Liver (tissue), 9 donors: ENCODE measurements around the gene GOLGA8S. TPM values are rescaled to one million over a fixed set of nuclear protein-coding genes. Genes with fewer than 3 reads are reported as not detected.

Source experiments
- DNase-seq: peaks from one replicate; pipeline ENCODE4 v3.0.0-alpha.2; 2017; ENCODE audit warnings: low spot score
- H3K27ac ChIP-seq, 2 donors: one replicate each; pipeline ENCODE4 v1.7.0; 2013; ENCODE audit warnings: inconsistent platforms in 2 of 2, low read length in 2 of 2, control low read depth in 1 of 2, low read depth in 1 of 2, mild to moderate bottlenecking in 1 of 2
- H3K27me3 ChIP-seq, 4 donors: one replicate each; pipeline versions ENCODE4 v1.6.1 to v1.7.0; 2013; ENCODE audit warnings: low read length in 3 of 4, inconsistent platforms in 1 of 4, mild to moderate bottlenecking in 1 of 4, moderate library complexity in 1 of 4; ENCODE audit not compliant: control insufficient read depth in 4 of 4, insufficient read depth in 4 of 4
- H3K36me3 ChIP-seq, 4 donors: one replicate each; pipeline versions ENCODE4 v1.6.1 to v1.7.0; 2013; ENCODE audit warnings: low read length in 3 of 4, mild to moderate bottlenecking in 3 of 4, low read depth in 1 of 4, moderate library complexity in 1 of 4; ENCODE audit not compliant: control insufficient read depth in 4 of 4, insufficient read depth in 3 of 4
- H3K4me1 ChIP-seq, 4 donors: one replicate each; pipeline versions ENCODE4 v1.6.1 to v1.7.0; 2013; ENCODE audit warnings: low read length in 3 of 4, mild to moderate bottlenecking in 3 of 4, moderate library complexity in 1 of 4; ENCODE audit not compliant: control insufficient read depth in 4 of 4, insufficient read depth in 4 of 4
- H3K4me3 ChIP-seq, 3 donors: one replicate each; pipeline versions ENCODE4 v1.6.1 to v1.7.0; 2013; ENCODE audit warnings: low read length in 3 of 3, control low read depth in 1 of 3, low read depth in 1 of 3, mild to moderate bottlenecking in 1 of 3
- H3K9ac ChIP-seq, 2 donors: one replicate each; pipeline ENCODE4 v1.7.0; 2013; ENCODE audit warnings: low read length in 2 of 2, mild to moderate bottlenecking in 2 of 2, moderate library complexity in 2 of 2, control low read depth in 1 of 2, low read depth in 1 of 2
- H3K9me3 ChIP-seq, 4 donors: one replicate each; pipeline versions ENCODE4 v1.6.1 to v1.7.0; 2013; ENCODE audit warnings: low read length in 3 of 4; ENCODE audit not compliant: control insufficient read depth in 4 of 4
- FOXA1 ChIP-seq: IDR thresholded peaks from 2 replicates; pipeline ENCODE4 v1.6.1; 2016; ENCODE audit warnings: antibody characterized with exemption
- FOXA2 ChIP-seq: IDR thresholded peaks from 2 replicates; pipeline ENCODE4 v1.6.1; 2016; ENCODE audit warnings: antibody characterized with exemption
- GABPA ChIP-seq, 2 donors: IDR thresholded peaks in 1 of 2; conservative IDR thresholded peaks in 1 of 2; 2 replicates each; pipeline ENCODE4 v1.6.1; 2016; ENCODE audit warnings: antibody characterized with exemption in 2 of 2, mild to moderate bottlenecking in 1 of 2, moderate library complexity in 1 of 2
- HNF4G ChIP-seq: IDR thresholded peaks from 2 replicates; pipeline ENCODE4 v1.6.1; 2016; ENCODE audit warnings: antibody characterized with exemption
- JUND ChIP-seq, 2 donors: IDR thresholded peaks; 2 replicates each; pipeline ENCODE4 v1.6.1; 2016; ENCODE audit warnings: antibody characterized with exemption in 2 of 2
- NR2F2 ChIP-seq: IDR thresholded peaks from 2 replicates; pipeline ENCODE4 v1.6.1; 2016; ENCODE audit warnings: antibody characterized with exemption
- TAF1 ChIP-seq: conservative IDR thresholded peaks from 2 replicates; pipeline ENCODE4 v1.6.1; 2016; ENCODE audit warnings: antibody characterized with exemption, mild to moderate bottlenecking
- YY1 ChIP-seq: IDR thresholded peaks from 2 replicates; pipeline ENCODE4 v1.6.1; 2016; ENCODE audit warnings: antibody characterized with exemption, mild to moderate bottlenecking
- ZBTB33 ChIP-seq: IDR thresholded peaks from 2 replicates; pipeline ENCODE4 v1.6.1; 2016; ENCODE audit warnings: antibody characterized with exemption
- WGBS: extraction: QIAGEN DNeasy Blood & Tissue Kit; methylation state at CpG from one replicate; pipeline ENCODE4 v1.1.7; 2013; 5-methylcytosine and 5-hydroxymethylcytosine counted together
- polyA plus RNA-seq, 2 donors: library from polyadenylated mRNA; stranded (reverse) in 1 of 2; unstranded in 1 of 2; fragments of 200-250 nt in 1 of 2; fragments of >200 nt in 1 of 2; fragmentation: Nextera tagmentation in 1 of 2; extraction: Ambion mirVana in 1 of 2; gene quantifications; one replicate each; pipeline versions ENCODE4 v1.2.1 to v1.2.3, GENCODE V29; 2013 to 2015
- total RNA-seq, 2 donors: library from RNA; depleted of rRNA; stranded (reverse); fragments of >200 nt; gene quantifications; one replicate each; pipeline ENCODE4 v1.2.3, GENCODE V29; 2014
- TF ChIP-seq, protein P1 (sequence below): fragments of 150-350 bp; IDR thresholded peaks from 2 replicates; pipeline ENCODE4 v1.5.1; 2017; ENCODE audit warnings: improper control_type of control experiment, low read depth, low read length; ENCODE audit not compliant: missing input control
- TF ChIP-seq, protein P2 (sequence below): IDR thresholded peaks from 2 replicates; pipeline ENCODE4 v1.6.1; 2016; ENCODE audit warnings: antibody characterized with exemption
- donor health status: healthy.
- donor health status: healthy.
- donor health status: healthy.
- donor health status: healthy.
- donor health status: healthy.

Gene GOLGA8S
- total and polyA plus RNA-seq, 4 donors = 0.03 to 0.25 (median 0.06) TPM

DNA sequence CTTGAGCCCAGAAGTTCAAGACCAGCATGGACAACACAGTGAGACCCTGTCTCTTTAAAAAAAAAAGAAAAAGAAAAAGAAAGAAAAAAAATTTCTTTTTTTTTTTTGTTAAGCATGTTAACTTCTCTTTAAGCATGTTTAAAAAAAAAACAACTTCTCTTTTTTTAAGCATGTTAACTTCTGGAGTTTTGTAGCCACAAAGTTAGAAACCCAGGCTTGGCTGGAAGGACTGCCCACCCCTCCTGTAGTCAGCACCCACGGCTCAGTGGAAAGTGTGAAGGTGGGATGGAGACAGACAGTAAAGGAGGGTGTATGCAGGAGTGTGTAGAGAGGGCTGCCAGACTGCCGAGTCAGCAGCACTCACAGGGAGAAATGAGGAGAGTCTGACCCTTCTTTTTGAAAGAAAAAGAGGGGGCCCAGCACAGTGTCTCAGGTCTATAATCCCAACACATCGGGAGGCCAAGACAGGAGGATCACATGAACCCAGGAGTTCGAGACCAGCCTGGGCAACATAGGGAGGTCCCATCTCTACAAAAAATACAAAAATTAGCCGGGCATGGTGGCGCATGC lies 33.2 kb downstream of the GOLGA8S start:
- no peak for DNase-seq
- Histone ChIP-seq H3K9me3 (no peaks in the 10 kb centered on the region), H3K9ac (no peak overlapping the region), H3K27ac (no peak overlapping the region), H3K4me1 (no peaks in the 10 kb centered on the region), H3K4me3 (no peak overlapping the region), H3K27me3 (peaks cover 0 to 2% (median 0%) of the 10 kb centered on the region in 4 donors), H3K36me3 (no peaks in the 10 kb centered on the region)
- 59% methylated on average over 6 of the region's 6 CpGs for whole genome bisulfite sequencing
- TF ChIP-seq FOXA2 (no peak), GABPA (IDR thresholded peaks at IDR 0.05 in 1 of 2, conservative IDR thresholded peaks at IDR 0.05 in 1 of 2) (no peak), TAF1 (no peak), FOXA1 (no peak)

DNA sequence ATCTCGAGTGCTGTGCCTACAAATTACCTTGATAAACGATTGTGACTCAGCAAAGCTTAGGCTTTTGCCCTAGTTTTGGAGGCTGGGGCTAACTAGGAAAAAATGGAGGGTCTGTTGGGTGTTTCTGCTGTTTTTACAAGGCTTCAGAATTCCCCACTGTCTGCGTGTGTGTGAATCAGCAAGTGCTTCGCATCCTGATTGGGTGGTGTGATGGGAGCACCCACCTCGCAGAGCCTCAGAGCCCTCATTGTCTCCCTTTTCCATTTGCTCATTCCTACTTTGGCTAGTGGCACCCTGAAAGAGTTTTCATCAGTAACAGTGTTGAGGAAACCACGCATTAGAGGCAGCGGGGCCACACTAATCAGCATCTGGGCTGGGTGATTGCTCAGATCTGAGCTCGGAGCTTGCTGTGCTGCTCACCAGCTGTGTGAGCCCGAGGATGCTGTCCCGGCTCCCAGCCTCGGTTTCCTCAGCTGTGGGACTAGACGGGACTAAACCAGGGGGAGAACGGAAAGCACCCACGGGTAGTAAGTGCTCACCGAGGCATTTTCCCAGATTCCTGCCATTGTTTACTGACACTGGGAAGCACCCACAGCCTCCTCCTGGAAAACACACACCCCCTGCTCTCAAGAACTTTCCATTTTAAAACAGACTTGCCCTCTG lies 40.6 kb downstream of the GOLGA8S start:
- no peak for TF ChIP-seq TAF1
- TF ChIP-seq, protein P1, sequence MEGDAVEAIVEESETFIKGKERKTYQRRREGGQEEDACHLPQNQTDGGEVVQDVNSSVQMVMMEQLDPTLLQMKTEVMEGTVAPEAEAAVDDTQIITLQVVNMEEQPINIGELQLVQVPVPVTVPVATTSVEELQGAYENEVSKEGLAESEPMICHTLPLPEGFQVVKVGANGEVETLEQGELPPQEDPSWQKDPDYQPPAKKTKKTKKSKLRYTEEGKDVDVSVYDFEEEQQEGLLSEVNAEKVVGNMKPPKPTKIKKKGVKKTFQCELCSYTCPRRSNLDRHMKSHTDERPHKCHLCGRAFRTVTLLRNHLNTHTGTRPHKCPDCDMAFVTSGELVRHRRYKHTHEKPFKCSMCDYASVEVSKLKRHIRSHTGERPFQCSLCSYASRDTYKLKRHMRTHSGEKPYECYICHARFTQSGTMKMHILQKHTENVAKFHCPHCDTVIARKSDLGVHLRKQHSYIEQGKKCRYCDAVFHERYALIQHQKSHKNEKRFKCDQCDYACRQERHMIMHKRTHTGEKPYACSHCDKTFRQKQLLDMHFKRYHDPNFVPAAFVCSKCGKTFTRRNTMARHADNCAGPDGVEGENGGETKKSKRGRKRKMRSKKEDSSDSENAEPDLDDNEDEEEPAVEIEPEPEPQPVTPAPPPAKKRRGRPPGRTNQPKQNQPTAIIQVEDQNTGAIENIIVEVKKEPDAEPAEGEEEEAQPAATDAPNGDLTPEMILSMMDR = no peak
- no peak for TF ChIP-seq NR2F2
- TF ChIP-seq HNF4G = no peak
- TF ChIP-seq GABPA (IDR thresholded peaks at IDR 0.05 in 1 of 2, conservative IDR thresholded peaks at IDR 0.05 in 1 of 2) = no peak
- TF ChIP-seq JUND (IDR thresholded peaks at IDR 0.05) = no peak
- Histone ChIP-seq H3K27me3 (no peaks in the 10 kb centered on the region), H3K27ac (no peak overlapping the region), H3K9me3 (no peaks in the 10 kb centered on the region), H3K4me3 (no peak overlapping the region), H3K36me3 (no peaks in the 10 kb centered on the region), H3K4me1 (no peaks in the 10 kb centered on the region), H3K9ac (no peak overlapping the region)
- no peak for DNase-seq
- 67% methylated on average over 15 of the region's 15 CpGs for WGBS

DNA sequence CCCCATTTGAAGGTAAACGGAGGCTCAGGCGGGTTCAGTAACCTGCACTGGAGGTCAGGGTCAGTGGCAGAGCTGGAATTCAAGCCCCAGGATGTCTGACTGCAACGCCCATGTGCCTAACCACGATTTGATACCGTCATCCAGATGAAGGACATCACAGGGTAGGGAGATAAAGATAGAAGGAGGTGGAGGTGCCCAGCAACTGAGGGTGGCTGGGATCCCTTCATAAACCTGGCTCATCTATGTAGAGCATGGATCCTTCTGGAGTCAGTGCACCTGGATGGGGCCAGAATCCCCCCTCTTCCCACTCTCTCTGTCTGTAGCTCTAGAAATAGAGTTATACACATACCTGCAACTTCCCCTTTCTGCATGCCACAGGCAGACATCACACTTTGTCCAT lies 41.3 kb downstream of the GOLGA8S start:
- Histone ChIP-seq H3K4me1 (no peaks in the 10 kb centered on the region), H3K27ac (no peak overlapping the region), H3K9me3 (no peaks in the 10 kb centered on the region), H3K9ac (no peak overlapping the region), H3K4me3 (no peak overlapping the region), H3K36me3 (no peaks in the 10 kb centered on the region), H3K27me3 (no peaks in the 10 kb centered on the region)
- WGBS = 54% methylated on average over 5 of the region's 5 CpGs
- TF ChIP-seq JUND (IDR thresholded peaks at IDR 0.05) (no peak), YY1 (no peak), NR2F2 (no peak), HNF4G (no peak), FOXA2 (no peak), ZBTB33 (no peak), TAF1 (no peak)
- TF ChIP-seq, protein P2, sequence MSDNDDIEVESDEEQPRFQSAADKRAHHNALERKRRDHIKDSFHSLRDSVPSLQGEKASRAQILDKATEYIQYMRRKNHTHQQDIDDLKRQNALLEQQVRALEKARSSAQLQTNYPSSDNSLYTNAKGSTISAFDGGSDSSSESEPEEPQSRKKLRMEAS = no peak
- no peak for DNase-seq
